Suprapubic skin (tissue), 4 donors: ENCODE measurements around the gene OSER1. TPM values are rescaled to one million over a fixed set of nuclear protein-coding genes. Genes with fewer than 3 reads are reported as not detected.
A peak's percentile ranks its signal among the peaks of the same experiment; 100 is the strongest.

Experiments used
- DNase-seq, 2 donors: peaks; one replicate each; pipeline ENCODE4 v3.0.0-alpha.2; 2019; ENCODE audit warnings: low spot score in 2 of 2
- H3K27ac ChIP-seq: fragments of 200-600 bp; sonication (generic); one replicate; pipeline ENCODE4 v1.5.1; 2019
- H3K27me3 ChIP-seq: fragments of 200-600 bp; sonication (generic); one replicate; pipeline ENCODE4 v1.5.1; 2019
- H3K36me3 ChIP-seq: fragments of 200-600 bp; sonication (generic); one replicate; pipeline ENCODE4 v1.5.1; 2019
- H3K4me1 ChIP-seq: fragments of 200-600 bp; sonication (generic); one replicate; pipeline ENCODE4 v1.5.1; 2019
- H3K4me3 ChIP-seq: fragments of 200-600 bp; sonication (generic); one replicate; pipeline ENCODE4 v1.5.1; 2019; ENCODE audit warnings: mild to moderate bottlenecking
- H3K9me3 ChIP-seq: fragments of 200-600 bp; sonication (generic); one replicate; pipeline ENCODE4 v1.5.1; 2019
- CTCF ChIP-seq, 2 donors: fragments of 200-600 bp in 1 of 2; fragments of 450-650 bp in 1 of 2; sonication (generic) in 1 of 2; IDR thresholded peaks; one replicate each; pipeline ENCODE4 v1.5.1; 2016 to 2019; ENCODE audit warnings: antibody characterized with exemption in 2 of 2, mild to moderate bottlenecking in 1 of 2, moderate library complexity in 1 of 2
- EP300 ChIP-seq: sonication (generic); formaldehyde crosslinking; IDR thresholded peaks from one replicate; pipeline ENCODE4 v1.6.1; 2017; ENCODE audit warnings: antibody characterized with exemption
- POLR2A ChIP-seq, 2 donors: fragments of 450-650 bp; IDR thresholded peaks; one replicate each; pipeline ENCODE4 v1.6.1; 2017; ENCODE audit warnings: antibody characterized with exemption in 2 of 2, mild to moderate bottlenecking in 2 of 2, moderate library complexity in 2 of 2
- POLR2AphosphoS5 ChIP-seq, 3 donors: sonication (generic); formaldehyde crosslinking; IDR thresholded peaks; one replicate each; pipeline ENCODE4 v1.6.1; 2017; ENCODE audit warnings: antibody characterized with exemption in 3 of 3
- WGBS: methylation state at CpG from one replicate; pipeline ENCODE4 v1.1.5; 2018; 5-methylcytosine and 5-hydroxymethylcytosine counted together
- total RNA-seq, 4 donors: library from RNA; depleted of rRNA; stranded (reverse); fragments of >200 nt; gene quantifications; one replicate each; pipeline ENCODE4 v1.1.0, GENCODE V29; 2016

Gene OSER1
- total RNA-seq, 4 donors from 2014 or later = 34.2 to 51.6 (median 41.3) TPM

GRCh38 chr20:44209686-44210405 is 725 bp downstream of the OSER1 start:
- no peak for TF ChIP-seq EP300
- TF ChIP-seq CTCF (IDR thresholded peaks at IDR 0.05) = no peak
- TF ChIP-seq POLR2A (IDR thresholded peaks at IDR 0.05) = no peak
- no peak for TF ChIP-seq POLR2AphosphoS5 (IDR thresholded peaks at IDR 0.05)
- peak in 1 of 2 donors; percentile 82 for DNase-seq
- under 1% methylated on average over 31 of the region's 31 CpGs for WGBS

DNA sequence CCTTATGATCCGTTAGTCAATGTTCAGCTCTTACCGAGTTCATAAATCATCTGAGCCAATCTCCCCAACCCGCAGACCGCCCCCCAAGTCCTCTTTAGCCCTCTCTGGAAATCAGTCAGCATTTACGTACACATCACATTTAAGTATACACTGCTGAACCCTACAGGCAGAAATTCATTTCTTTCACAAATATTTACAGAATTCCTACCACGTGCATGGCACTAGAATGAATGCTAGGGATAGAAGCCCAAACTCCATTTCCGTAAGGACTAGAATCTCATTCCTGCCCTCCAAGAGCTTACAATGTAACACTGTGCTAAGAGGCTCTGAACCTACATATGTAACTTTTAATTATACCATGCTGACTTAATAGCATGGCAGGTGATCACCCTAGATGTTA is 1.8 kb downstream of the OSER1 start:
- Histone ChIP-seq H3K4me1 (peaks cover 65% of the 10 kb centered on the region), H3K27ac (peak overlapping the region; percentile 98), H3K4me3 (peak overlapping the region; percentile 76), H3K9me3 (no peaks in the 10 kb centered on the region), H3K36me3 (peaks cover 6% of the 10 kb centered on the region), H3K27me3 (no peaks in the 10 kb centered on the region)
- WGBS = 12% methylated on average over 7 of the region's 7 CpGs
- no peak for DNase-seq
- TF ChIP-seq EP300 = no peak
- TF ChIP-seq CTCF (IDR thresholded peaks at IDR 0.05) = no peak
- TF ChIP-seq POLR2AphosphoS5 (IDR thresholded peaks at IDR 0.05) = no peak
- TF ChIP-seq POLR2A (IDR thresholded peaks at IDR 0.05) = no peak

More at GRCh38 chr20:44209686-44210405, 725 bp downstream of the OSER1 start:
- H3K4me1 ChIP-seq = peaks cover 54% of the 10 kb centered on the region
- peaks cover 6% of the 10 kb centered on the region for H3K36me3 ChIP-seq
- H3K9me3 ChIP-seq = no peaks in the 10 kb centered on the region
- H3K27ac ChIP-seq = peak overlapping the region; percentile 98
- H3K4me3 ChIP-seq = peak overlapping the region; percentile 76
- no peaks in the 10 kb centered on the region for H3K27me3 ChIP-seq

DNA sequence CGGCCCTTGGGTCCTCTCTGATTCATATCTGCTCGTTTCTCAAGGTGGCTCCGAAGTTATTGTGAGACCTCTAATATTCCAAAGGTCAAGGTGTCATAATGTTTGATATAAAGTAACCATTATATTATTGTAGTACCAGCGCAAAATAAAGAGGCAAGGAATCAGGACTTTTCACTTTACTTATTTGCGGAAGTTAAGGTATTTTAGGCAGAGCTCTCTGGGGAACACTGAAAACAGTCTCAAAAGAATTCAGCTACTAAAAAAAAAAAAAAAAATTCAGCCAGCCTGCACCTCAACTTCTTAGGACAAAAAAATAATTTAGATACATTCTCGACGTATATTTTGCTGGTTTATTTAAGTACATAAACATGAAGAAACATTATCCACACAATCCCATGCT is 2.4 kb downstream of the OSER1 start:
- no peak for DNase-seq
- Histone ChIP-seq H3K4me3 (peak overlapping the region; percentile 76), H3K27me3 (no peaks in the 10 kb centered on the region), H3K4me1 (peaks cover 71% of the 10 kb centered on the region), H3K27ac (no peak overlapping the region), H3K9me3 (no peaks in the 10 kb centered on the region), H3K36me3 (peaks cover 6% of the 10 kb centered on the region)
- TF ChIP-seq POLR2AphosphoS5 (IDR thresholded peaks at IDR 0.05) (no peak), CTCF (IDR thresholded peaks at IDR 0.05) (no peak), EP300 (no peak), POLR2A (IDR thresholded peaks at IDR 0.05) (no peak)
- 50% methylated on average over 7 of the region's 7 CpGs for WGBS

DNA sequence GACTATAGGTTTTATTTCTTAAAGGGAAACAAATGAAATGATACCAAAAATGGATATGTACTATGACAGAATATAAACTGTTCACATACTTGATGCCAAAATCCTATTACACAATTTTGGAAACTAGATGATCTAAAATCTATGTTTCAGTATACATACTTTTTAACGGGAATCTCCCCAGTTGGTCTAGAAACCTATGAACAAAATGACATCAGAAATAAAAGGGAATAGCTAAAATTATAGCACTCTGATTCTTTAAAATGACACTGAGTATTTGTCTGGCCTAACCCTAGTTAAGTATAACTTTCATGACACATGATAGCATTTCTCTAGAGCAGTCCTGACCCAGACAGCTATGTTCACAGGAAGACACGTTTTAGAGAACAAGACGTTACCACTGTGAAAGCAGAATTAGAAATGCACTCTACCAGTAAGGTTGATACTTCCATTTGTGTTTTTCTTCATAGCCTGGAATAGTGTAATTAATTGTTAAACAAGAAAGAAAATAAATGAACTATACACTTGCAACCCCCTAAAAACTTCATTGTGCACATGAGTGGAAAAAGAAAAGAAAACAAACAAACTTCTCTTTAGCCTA is 3.3 kb downstream of the OSER1 start:
- H3K4me3 ChIP-seq = no peak overlapping the region
- no peak overlapping the region for H3K27ac ChIP-seq
- H3K9me3 ChIP-seq = no peaks in the 10 kb centered on the region
- no peaks in the 10 kb centered on the region for H3K27me3 ChIP-seq
- DNase-seq = no peak
- WGBS = 25% methylated on average over 3 of the region's 3 CpGs
- peaks cover 75% of the 10 kb centered on the region for H3K4me1 ChIP-seq
- no peak for TF ChIP-seq CTCF (IDR thresholded peaks at IDR 0.05)
- peaks cover 13% of the 10 kb centered on the region for H3K36me3 ChIP-seq

DNA sequence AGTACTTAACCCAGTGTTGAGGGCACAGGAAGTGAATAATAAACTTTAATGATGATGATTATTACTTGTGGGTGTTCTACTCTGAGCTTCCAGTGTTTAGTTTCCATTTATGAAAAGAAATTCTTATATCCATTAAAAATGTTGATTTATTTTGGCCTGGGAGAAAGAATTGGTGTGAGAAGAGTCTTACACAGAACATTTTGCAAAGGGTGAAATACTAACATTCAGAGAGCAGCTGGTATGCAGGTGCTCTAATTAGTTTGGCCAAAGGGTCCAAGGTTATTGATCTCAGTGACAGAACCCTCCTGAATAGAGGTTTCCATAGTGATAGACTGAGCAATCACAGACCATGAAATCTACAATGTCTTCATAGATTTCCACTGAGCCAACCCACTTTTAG is 4.4 kb downstream of the OSER1 start:
- Histone ChIP-seq H3K4me3 (no peak overlapping the region), H3K27me3 (no peaks in the 10 kb centered on the region), H3K27ac (no peak overlapping the region), H3K4me1 (peaks cover 64% of the 10 kb centered on the region), H3K36me3 (peaks cover 23% of the 10 kb centered on the region), H3K9me3 (no peaks in the 10 kb centered on the region)
- TF ChIP-seq CTCF (IDR thresholded peaks at IDR 0.05) = no peak
- TF ChIP-seq POLR2AphosphoS5 (IDR thresholded peaks at IDR 0.05) = no peak
- DNase-seq = no peak
